HG02763 (cell line): ENCODE measurements around the gene CYP2A6.

Source experiments
- ATAC-seq: cut with Tn5 transposase; IDR thresholded peaks from one replicate; pipeline ENCODE4 v1.9.1; 2021; ENCODE audit warnings: mild to moderate bottlenecking, moderate library complexity; ENCODE audit not compliant: unreplicated experiment

CYP2A6 gene

GRCh38 chr19:40803857-40804782, 46.1 kb downstream of the CYP2A6 start:
- ATAC-seq = no peak

DNA sequence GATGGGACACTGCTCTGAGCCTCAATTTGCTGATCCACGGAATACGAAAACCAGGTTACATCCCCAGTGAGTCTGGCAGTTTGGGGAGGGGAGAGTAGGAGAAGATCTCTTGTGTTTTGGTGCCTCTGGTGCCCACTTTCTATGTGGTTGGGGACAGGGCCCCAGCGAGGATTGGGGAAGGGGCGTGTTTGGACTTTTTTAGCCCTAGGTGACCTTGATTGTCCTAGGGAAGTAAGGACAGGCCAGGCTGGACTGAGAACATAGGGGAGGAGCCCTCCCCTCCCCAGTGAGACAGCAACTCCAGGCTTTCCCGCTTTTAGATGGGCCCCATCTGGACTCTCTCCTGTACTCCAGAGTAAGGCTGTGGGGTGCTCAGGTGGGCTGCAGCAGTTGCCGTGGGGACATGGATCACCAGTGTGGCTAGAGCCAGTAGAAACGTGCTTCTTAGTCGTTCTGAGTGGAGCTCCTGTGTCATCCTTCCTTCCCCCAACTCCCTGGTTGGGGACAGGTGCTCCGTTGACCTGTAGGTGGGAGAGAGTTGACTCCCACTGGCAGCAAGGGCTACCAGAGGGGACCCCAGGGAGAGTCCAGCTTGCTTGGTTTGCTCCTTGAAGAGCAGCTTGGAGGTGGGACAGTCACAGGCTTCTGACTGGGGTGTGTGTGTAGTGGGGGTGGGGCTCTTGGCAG, 46.9 kb downstream of the CYP2A6 start:
- no peak for ATAC-seq

- no peak for ATAC-seq
Measured at GRCh38 chr19:40802300-40803169, 47.7 kb downstream of the CYP2A6 start.

GRCh38 chr19:40801426-40802299, 48.6 kb downstream of the CYP2A6 start:
- no peak for ATAC-seq

- ATAC-seq = no peak
Measured at GRCh38 chr19:40800997-40801377, 49.3 kb downstream of the CYP2A6 start.

GRCh38 chr19:40800339-40800996, 49.8 kb downstream of the CYP2A6 start:
- ATAC-seq = no peak

GRCh38 chr19:40799558-40800338, 50.5 kb downstream of the CYP2A6 start:
- ATAC-seq = no peak

DNA sequence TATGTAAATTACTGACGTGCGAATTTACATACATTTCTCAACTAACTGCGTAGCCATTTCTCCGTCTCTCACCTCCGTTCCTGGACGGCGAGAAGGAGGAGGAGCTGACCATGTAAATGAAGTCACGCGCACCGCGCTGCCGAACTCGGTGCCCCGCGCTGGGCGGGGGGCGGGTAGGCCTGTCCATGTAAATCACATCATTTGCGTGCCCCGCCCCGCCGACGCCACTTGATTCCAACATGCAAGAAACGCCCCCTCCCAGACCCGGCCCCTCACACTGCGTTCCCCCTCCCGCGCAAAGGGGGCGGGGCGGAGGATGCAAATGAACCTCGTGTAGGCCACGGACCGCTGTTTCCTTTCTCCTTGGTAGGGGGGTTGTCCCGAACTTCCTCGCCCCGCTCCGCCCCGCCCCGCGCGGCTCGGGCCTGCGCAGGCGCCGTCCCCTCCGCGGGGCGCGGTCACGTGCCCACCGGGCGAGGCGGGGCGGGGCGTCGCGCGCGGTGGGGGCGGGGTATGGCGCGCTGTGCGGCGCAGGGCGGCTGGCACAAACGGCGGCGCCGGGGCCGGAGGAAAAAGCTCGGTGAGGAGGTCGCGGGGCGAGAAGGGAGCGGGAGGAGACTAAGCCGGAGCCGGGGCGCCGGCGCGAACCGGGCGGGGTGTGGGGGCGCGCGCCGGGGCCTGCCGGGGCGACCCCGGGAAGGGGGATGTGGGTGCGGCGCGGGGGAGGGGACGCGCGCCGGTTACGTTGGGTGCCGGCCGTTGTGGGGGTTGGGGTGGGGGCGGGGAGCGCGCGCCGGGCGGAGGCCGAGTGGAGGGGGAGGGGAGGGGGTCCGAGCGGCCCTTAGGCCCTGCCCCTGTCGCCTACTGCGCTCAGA, 51.3 kb downstream of the CYP2A6 start, which contains the start of gene EGLN2:
TSS of gene EGLN2 (plus strand) at position 509 of the 875 bp plus-strand sequence. CDS start 1,382 bp downstream, outside the sequence.
- ATAC-seq = peak; percentile 85

DNA sequence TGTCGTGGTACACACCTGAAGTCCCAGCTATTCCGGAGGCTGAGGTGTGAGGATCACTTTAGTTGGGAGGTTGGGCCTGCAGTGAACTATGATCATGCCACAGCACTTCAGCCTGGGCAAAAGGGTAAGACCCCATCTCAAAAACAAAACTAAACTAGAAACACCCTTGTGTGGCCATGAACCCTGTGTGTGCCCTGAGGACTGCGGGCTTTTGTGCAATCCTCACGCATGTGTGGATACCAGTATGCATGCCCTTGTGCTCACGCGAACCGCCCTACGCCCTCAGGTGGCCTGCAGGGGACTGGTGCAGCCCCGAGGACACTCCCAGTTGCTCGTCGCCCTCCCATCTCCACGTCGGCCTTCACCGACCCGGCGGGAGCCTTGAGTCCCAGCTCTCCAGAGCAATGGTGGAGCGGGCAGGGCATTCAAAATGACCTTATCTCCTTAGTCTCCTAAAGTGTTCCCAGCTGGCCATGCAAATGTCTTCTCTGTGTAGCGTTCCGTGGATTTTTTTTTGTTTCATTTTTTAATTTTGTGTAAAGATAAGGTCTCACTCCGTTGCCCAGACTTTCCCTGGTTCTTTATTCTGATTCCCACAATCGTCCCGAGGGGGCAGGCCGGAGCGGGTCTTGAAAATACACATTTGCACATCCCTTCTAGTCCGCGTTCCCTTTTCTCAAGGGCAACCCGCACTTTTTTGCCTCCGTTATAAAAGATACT, 52.1 kb downstream of the CYP2A6 start:
- ATAC-seq = peak; percentile 7

DNA sequence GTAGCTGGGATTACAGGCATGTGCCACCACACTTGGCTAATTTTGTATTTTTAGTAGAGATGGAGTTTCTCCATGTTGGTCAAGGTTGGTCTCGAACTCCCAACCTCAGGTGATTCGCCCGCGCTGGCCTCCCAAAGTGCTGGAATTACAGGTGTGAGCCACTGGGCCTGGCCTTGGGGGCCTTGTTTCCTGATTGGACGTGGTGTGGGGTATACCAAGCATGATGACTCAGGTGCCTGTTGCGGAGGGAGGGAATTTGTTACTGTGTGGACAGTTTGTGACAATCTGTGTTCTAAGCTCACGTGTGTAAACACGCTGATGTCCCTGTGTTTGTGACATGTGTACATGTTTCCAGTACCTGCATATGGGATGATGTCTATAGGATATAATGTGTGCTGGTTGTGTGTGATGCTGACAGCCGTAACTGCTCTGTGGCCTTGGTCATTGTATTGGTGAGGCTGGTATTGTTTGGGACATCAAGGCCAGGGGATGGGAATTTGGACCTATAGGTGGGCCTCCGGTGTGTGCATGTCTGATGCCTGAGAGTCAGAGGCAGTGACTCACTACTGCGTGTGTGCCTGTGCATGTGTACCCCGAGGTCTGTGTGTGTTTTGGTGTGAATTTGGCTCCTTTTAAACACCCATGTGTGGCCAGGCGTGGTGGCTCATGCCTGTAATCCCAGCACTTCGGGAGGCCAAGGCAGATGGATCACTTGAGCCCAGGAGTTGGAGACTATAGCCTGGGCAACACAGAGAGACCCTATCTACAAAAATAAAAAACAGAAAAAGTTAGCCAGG, 52.9 kb downstream of the CYP2A6 start:
- no peak for ATAC-seq
